ENCODE results near the gene NNAT. TPM values are rescaled to one million over a fixed set of nuclear protein-coding genes. Genes with fewer than 3 reads are reported as not detected.

NNAT gene
- total and polyA plus RNA-seq, 4 donors, result 0.09 to 0.24 TPM; not detected in 2

DNA sequence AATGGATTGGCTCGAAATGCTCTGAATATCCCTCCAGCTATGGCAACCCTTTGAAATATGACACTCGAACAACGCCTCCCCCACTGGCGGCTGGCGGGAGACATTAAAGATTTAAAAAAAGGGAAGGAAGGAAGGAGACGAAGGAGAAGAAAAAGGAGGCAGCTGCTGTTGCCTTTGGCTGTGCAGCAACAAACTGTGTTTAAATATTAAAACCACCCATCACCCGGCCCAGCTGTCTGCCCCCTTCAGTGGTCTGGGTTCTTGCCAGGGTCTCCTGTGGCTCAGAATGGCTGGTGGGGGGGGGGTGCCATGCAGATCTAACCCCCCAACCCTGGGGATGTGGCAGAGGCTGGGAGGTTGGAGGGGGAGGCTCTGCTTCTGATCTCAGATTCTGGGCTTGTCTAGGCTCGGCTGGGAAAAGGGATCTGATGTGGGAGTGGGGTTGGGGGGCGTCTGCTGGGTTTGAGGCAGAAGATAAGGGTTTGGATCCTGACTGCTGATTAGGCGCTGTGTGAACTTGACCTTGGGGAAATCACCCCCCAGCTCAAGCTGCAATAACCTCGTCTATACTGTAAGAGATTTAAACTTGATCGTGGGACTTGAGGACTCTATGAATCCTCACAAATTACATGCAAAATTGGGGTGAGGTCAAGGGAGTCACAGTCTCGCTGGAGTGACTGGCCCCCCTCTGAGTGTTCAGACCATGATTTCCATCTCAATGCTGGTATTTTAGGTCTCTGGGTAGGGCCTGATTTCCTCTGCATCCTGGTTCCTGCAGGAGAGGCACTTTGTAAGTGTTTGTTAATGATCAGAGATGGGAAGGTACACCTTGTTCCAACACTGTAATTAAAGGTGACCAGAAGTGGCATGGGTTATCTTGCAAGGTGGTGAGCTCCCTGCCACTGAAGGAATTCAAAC is 46.9 kb downstream of the NNAT start:
- H3K9me3 ChIP-seq (ENCODE audit: control insufficient read depth in 4 of 4, low read length in 3 of 4), result no peaks in the 10 kb centered on the region
- no peak for DNase-seq (ENCODE audit: low spot score)

More for the DNA sequence above, 46.9 kb downstream of the NNAT start:
- Histone ChIP-seq H3K27ac (ENCODE audit: low read depth in 1 of 2, low read length in 2 of 2) (no peak overlapping the region), H3K36me3 (ENCODE audit: control insufficient read depth in 4 of 4, insufficient read depth in 3 of 4, low read depth in 1 of 4, low read length in 3 of 4) (peaks cover 0 to 3% (median 0%) of the 10 kb centered on the region in 4 donors), H3K4me1 (ENCODE audit: control insufficient read depth in 4 of 4, insufficient read depth in 4 of 4, low read length in 3 of 4) (peaks cover 0 to 3% (median 0%) of the 10 kb centered on the region in 4 donors), H3K27me3 (ENCODE audit: control insufficient read depth in 4 of 4, insufficient read depth in 4 of 4, low read length in 3 of 4) (peaks cover 0 to 3% (median 0%) of the 10 kb centered on the region in 4 donors), H3K4me3 (ENCODE audit: low read depth in 1 of 3, low read length in 3 of 3) (no peak overlapping the region), H3K9ac (ENCODE audit: low read depth in 1 of 2, low read length in 2 of 2) (no peak overlapping the region)
- WGBS, result 12% methylated on average over 13 of the region's 13 CpGs
- TF ChIP-seq RXRA (IDR thresholded peaks at IDR 0.05) (no peak), NR2F2 (IDR thresholded peaks at IDR 0.05) (no peak), TAF1 (conservative IDR thresholded peaks at IDR 0.05) (no peak), HNF4A (conservative IDR thresholded peaks at IDR 0.05) (no peak), SP1 (IDR thresholded peaks at IDR 0.05) (no peak), RAD21 (IDR thresholded peaks at IDR 0.05) (no peak), YY1 (IDR thresholded peaks at IDR 0.05) (no peak), HNF4G (IDR thresholded peaks at IDR 0.05) (no peak), GABPA (IDR thresholded peaks at IDR 0.05 in 1 of 2, conservative IDR thresholded peaks at IDR 0.05 in 1 of 2) (no peak)
- TF ChIP-seq, protein P1, sequence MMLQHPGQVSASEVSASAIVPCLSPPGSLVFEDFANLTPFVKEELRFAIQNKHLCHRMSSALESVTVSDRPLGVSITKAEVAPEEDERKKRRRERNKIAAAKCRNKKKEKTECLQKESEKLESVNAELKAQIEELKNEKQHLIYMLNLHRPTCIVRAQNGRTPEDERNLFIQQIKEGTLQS (IDR thresholded peaks at IDR 0.05), result no peak
- TF ChIP-seq, protein P2, sequence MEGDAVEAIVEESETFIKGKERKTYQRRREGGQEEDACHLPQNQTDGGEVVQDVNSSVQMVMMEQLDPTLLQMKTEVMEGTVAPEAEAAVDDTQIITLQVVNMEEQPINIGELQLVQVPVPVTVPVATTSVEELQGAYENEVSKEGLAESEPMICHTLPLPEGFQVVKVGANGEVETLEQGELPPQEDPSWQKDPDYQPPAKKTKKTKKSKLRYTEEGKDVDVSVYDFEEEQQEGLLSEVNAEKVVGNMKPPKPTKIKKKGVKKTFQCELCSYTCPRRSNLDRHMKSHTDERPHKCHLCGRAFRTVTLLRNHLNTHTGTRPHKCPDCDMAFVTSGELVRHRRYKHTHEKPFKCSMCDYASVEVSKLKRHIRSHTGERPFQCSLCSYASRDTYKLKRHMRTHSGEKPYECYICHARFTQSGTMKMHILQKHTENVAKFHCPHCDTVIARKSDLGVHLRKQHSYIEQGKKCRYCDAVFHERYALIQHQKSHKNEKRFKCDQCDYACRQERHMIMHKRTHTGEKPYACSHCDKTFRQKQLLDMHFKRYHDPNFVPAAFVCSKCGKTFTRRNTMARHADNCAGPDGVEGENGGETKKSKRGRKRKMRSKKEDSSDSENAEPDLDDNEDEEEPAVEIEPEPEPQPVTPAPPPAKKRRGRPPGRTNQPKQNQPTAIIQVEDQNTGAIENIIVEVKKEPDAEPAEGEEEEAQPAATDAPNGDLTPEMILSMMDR (IDR thresholded peaks at IDR 0.05; ENCODE audit: low read depth, low read length, missing input control), result no peak
- TF ChIP-seq, protein P3, sequence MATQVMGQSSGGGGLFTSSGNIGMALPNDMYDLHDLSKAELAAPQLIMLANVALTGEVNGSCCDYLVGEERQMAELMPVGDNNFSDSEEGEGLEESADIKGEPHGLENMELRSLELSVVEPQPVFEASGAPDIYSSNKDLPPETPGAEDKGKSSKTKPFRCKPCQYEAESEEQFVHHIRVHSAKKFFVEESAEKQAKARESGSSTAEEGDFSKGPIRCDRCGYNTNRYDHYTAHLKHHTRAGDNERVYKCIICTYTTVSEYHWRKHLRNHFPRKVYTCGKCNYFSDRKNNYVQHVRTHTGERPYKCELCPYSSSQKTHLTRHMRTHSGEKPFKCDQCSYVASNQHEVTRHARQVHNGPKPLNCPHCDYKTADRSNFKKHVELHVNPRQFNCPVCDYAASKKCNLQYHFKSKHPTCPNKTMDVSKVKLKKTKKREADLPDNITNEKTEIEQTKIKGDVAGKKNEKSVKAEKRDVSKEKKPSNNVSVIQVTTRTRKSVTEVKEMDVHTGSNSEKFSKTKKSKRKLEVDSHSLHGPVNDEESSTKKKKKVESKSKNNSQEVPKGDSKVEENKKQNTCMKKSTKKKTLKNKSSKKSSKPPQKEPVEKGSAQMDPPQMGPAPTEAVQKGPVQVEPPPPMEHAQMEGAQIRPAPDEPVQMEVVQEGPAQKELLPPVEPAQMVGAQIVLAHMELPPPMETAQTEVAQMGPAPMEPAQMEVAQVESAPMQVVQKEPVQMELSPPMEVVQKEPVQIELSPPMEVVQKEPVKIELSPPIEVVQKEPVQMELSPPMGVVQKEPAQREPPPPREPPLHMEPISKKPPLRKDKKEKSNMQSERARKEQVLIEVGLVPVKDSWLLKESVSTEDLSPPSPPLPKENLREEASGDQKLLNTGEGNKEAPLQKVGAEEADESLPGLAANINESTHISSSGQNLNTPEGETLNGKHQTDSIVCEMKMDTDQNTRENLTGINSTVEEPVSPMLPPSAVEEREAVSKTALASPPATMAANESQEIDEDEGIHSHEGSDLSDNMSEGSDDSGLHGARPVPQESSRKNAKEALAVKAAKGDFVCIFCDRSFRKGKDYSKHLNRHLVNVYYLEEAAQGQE (IDR thresholded peaks at IDR 0.05), result no peak
- TF ChIP-seq, protein P4, sequence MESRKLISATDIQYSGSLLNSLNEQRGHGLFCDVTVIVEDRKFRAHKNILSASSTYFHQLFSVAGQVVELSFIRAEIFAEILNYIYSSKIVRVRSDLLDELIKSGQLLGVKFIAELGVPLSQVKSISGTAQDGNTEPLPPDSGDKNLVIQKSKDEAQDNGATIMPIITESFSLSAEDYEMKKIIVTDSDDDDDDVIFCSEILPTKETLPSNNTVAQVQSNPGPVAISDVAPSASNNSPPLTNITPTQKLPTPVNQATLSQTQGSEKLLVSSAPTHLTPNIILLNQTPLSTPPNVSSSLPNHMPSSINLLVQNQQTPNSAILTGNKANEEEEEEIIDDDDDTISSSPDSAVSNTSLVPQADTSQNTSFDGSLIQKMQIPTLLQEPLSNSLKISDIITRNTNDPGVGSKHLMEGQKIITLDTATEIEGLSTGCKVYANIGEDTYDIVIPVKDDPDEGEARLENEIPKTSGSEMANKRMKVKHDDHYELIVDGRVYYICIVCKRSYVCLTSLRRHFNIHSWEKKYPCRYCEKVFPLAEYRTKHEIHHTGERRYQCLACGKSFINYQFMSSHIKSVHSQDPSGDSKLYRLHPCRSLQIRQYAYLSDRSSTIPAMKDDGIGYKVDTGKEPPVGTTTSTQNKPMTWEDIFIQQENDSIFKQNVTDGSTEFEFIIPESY (IDR thresholded peaks at IDR 0.05), result no peak
